ENCODE measurements around the gene SPACA6. TPM values are rescaled to one million over a fixed set of nuclear protein-coding genes. Genes with fewer than 3 reads are reported as not detected.

The SPACA6 gene
- total RNA-seq, 1 experiment from 2014 or later: 13.3 TPM

DNA sequence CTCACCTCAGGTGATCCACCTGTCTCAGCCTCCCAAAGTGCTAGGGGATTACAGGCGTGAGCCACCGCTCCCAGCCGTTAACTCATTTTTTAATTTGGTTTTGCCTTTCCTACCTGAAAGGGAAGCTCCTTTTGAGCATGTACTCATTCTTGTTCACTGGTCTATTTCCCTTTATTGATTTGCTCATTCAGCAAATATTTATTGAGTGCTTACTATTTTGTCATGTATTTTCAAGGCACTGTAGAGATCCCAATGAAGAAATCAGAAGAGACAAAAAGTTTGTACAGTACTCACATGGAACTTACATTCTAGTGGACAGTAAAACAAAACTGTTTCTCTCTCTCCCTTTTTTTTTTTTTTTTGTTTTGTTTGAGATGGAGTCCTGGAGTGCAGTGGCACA is 13.8 kb downstream of the SPACA6 start:
- no peak for DNase-seq (ENCODE audit: low spot score)
- ATAC-seq: no peak
- TF ChIP-seq NFATC4 (CRISPR knock-in tag; IDR thresholded peaks at IDR 0.05): no peak
- TF ChIP-seq HMGA2 (CRISPR knock-in tag; IDR thresholded peaks at IDR 0.05): no peak
- TF ChIP-seq, protein P1, sequence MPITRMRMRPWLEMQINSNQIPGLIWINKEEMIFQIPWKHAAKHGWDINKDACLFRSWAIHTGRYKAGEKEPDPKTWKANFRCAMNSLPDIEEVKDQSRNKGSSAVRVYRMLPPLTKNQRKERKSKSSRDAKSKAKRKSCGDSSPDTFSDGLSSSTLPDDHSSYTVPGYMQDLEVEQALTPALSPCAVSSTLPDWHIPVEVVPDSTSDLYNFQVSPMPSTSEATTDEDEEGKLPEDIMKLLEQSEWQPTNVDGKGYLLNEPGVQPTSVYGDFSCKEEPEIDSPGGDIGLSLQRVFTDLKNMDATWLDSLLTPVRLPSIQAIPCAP (CRISPR knock-in tag; IDR thresholded peaks at IDR 0.05): no peak
- TF ChIP-seq, protein P2, sequence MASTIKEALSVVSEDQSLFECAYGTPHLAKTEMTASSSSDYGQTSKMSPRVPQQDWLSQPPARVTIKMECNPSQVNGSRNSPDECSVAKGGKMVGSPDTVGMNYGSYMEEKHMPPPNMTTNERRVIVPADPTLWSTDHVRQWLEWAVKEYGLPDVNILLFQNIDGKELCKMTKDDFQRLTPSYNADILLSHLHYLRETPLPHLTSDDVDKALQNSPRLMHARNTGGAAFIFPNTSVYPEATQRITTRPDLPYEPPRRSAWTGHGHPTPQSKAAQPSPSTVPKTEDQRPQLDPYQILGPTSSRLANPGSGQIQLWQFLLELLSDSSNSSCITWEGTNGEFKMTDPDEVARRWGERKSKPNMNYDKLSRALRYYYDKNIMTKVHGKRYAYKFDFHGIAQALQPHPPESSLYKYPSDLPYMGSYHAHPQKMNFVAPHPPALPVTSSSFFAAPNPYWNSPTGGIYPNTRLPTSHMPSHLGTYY (CRISPR knock-in tag; IDR thresholded peaks at IDR 0.05): no peak
- no peak for TF ChIP-seq NFYB (CRISPR knock-in tag; conservative IDR thresholded peaks at IDR 0.05; ENCODE audit: low read depth)
- no peak for TF ChIP-seq SP1 (CRISPR knock-in tag; conservative IDR thresholded peaks at IDR 0.05)
- no peak for TF ChIP-seq ZNF396 (CRISPR knock-in tag; IDR thresholded peaks at IDR 0.05; ENCODE audit: borderline replicate concordance)
- no peak for TF ChIP-seq OVOL2 (CRISPR knock-in tag; IDR thresholded peaks at IDR 0.05; ENCODE audit: borderline replicate concordance)
- Mint-ChIP-seq H3K4me1 (peaks cover 18% of the 10 kb centered on the region), H3K36me3 (peaks cover 14% of the 10 kb centered on the region), H3K4me3 (no peak overlapping the region), H3K27ac (no peak overlapping the region), H3K27me3 (ENCODE audit: low read depth) (peaks cover 32% of the 10 kb centered on the region), H3K9me3 (no peaks in the 10 kb centered on the region)
- CTCF ChIA-PET: no interaction called here
- POLR2A ChIA-PET: interaction anchor here (0.7 kb wide), 1 partner anchor 1099 kb away, joined by 3 read pairs; no protein-coding TSS in a partner anchor

DNA sequence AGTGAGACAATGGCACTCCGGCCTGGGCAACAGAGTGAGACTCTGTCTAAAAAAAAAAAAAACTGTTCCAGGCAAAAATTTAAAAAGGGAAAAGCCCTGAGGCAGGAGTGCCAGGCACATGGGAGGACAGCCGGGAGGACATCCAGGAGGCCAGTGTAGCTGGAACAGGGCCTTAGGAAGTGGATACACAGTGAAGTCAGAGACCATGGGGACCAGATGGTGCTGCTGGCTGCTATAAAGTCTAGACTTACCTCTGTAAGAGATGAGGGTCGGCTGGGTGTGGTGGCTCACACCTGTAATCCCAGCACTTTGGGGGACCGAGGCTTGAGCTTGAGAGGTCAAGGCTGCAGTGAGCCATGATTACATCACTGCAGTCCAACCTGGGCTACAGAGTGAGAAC is 15.7 kb downstream of the SPACA6 start:
- no peaks in the 10 kb centered on the region for H3K9me3 Mint-ChIP-seq
- peaks cover 40% of the 10 kb centered on the region for H3K27me3 Mint-ChIP-seq (ENCODE audit: low read depth)
- DNase-seq (ENCODE audit: low spot score) (no peak), ATAC-seq (no peak)
- no peak overlapping the region for H3K27ac Mint-ChIP-seq
- CTCF ChIA-PET: no interaction called here
- peaks cover 14% of the 10 kb centered on the region for H3K4me1 Mint-ChIP-seq
- H3K4me3 Mint-ChIP-seq: no peak overlapping the region
- H3K36me3 Mint-ChIP-seq: peaks cover 14% of the 10 kb centered on the region
- TF ChIP-seq EMX1 (CRISPR knock-in tag; IDR thresholded peaks at IDR 0.05): no peak
- no peak for TF ChIP-seq ZNF671 (CRISPR knock-in tag; IDR thresholded peaks at IDR 0.05)
- TF ChIP-seq SMAD3 (CRISPR knock-in tag; IDR thresholded peaks at IDR 0.05; ENCODE audit: borderline replicate concordance): no peak
- TF ChIP-seq NFE2L1 (CRISPR knock-in tag; IDR thresholded peaks at IDR 0.05): no peak
- TF ChIP-seq SP1 (CRISPR knock-in tag; conservative IDR thresholded peaks at IDR 0.05): no peak
- TF ChIP-seq ETV6 (CRISPR knock-in tag; IDR thresholded peaks at IDR 0.05): no peak
- no peak for TF ChIP-seq PRRX2 (CRISPR knock-in tag; IDR thresholded peaks at IDR 0.05)
- no peak for TF ChIP-seq NR2C2 (CRISPR knock-in tag; IDR thresholded peaks at IDR 0.05)
- TF ChIP-seq KAT7 (CRISPR knock-in tag; IDR thresholded peaks at IDR 0.05; ENCODE audit: borderline replicate concordance): no peak
- no peak for TF ChIP-seq HMGA2 (CRISPR knock-in tag; IDR thresholded peaks at IDR 0.05)
- no peak for TF ChIP-seq GTF2I (CRISPR knock-in tag; conservative IDR thresholded peaks at IDR 0.05)
- TF ChIP-seq ZNF121 (CRISPR knock-in tag; IDR thresholded peaks at IDR 0.05): no peak
- TF ChIP-seq ZNF263 (CRISPR knock-in tag; IDR thresholded peaks at IDR 0.05; ENCODE audit: low read depth): no peak
- no peak for TF ChIP-seq TEAD1 (CRISPR knock-in tag; IDR thresholded peaks at IDR 0.05)
- TF ChIP-seq, protein P3, sequence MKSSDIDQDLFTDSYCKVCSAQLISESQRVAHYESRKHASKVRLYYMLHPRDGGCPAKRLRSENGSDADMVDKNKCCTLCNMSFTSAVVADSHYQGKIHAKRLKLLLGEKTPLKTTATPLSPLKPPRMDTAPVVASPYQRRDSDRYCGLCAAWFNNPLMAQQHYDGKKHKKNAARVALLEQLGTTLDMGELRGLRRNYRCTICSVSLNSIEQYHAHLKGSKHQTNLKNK (CRISPR knock-in tag; IDR thresholded peaks at IDR 0.05): no peak
- TF ChIP-seq, protein P2 (CRISPR knock-in tag; IDR thresholded peaks at IDR 0.05): no peak
- TF ChIP-seq ZNF138 (CRISPR knock-in tag; conservative IDR thresholded peaks at IDR 0.05): no peak
- TF ChIP-seq, protein P1 (CRISPR knock-in tag; IDR thresholded peaks at IDR 0.05): no peak
- TF ChIP-seq FOXP1 (CRISPR knock-in tag; IDR thresholded peaks at IDR 0.05; ENCODE audit: borderline replicate concordance): no peak
- TF ChIP-seq, protein P4, sequence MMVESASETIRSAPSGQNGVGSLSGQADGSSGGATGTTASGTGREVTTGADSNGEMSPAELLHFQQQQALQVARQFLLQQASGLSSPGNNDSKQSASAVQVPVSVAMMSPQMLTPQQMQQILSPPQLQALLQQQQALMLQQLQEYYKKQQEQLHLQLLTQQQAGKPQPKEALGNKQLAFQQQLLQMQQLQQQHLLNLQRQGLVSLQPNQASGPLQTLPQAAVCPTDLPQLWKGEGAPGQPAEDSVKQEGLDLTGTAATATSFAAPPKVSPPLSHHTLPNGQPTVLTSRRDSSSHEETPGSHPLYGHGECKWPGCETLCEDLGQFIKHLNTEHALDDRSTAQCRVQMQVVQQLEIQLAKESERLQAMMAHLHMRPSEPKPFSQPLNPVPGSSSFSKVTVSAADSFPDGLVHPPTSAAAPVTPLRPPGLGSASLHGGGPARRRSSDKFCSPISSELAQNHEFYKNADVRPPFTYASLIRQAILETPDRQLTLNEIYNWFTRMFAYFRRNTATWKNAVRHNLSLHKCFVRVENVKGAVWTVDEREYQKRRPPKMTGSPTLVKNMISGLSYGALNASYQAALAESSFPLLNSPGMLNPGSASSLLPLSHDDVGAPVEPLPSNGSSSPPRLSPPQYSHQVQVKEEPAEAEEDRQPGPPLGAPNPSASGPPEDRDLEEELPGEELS (CRISPR knock-in tag; IDR thresholded peaks at IDR 0.05): no peak
- POLR2A ChIA-PET: interaction anchor here (0.6 kb wide), 1 partner anchor 101 kb away, joined by 3 read pairs; no protein-coding TSS in a partner anchor

All from WTC11 (cell line).